Gastrocnemius medialis (tissue), 4 donors: Measurements from ENCODE around the gene LARP1B.
"Not testable (repeated sequence)": the region's sequence is repeated elsewhere in the genome, so short reads cannot be mapped to it uniquely, and the experiment has no call there.

Experiments used
- CTCF ChIP-seq, 5 experiments: fragments of 450-650 bp in 3 of 5; fragments of 200-600 bp in 2 of 5; sonication (generic) in 2 of 5; IDR thresholded peaks in 4 of 5; conservative IDR thresholded peaks in 1 of 5; 1 replicate in 4 of 5; 2 replicates in 1 of 5; pipeline ENCODE4 v1.5.1; 2016 to 2019; ENCODE audit warnings: antibody characterized with exemption in 5 of 5, mild to moderate bottlenecking in 3 of 5, moderate library complexity in 3 of 5
- POLR2A ChIP-seq, 2 donors: fragments of 450-650 bp; IDR thresholded peaks; one replicate each; pipeline ENCODE4 v1.6.1; 2017; ENCODE audit warnings: antibody characterized with exemption in 2 of 2, mild to moderate bottlenecking in 2 of 2, moderate library complexity in 2 of 2

DNA sequence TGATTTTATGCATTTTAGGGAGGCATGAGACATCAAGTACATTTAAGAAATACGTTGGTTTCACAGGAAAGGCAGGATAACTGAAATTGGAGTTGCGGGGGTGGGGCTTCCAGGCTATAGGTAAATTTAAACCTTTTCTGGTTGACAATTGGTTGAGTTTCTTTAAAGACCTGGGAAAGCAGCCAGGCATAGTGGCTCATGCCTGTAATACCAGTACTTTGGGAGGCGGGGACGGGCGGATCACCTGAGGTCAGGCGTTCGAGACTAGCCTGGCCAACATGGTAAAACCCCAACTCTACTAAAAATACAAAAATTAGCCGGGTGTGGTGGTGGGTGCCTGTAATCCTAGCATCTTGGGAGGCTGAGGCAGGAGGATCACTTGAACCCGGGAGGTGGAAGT, 6.2 kb upstream of the LARP1B start:
- not testable (repeated sequence) for TF ChIP-seq CTCF (IDR thresholded peaks at IDR 0.05 in 4 of 5, conservative IDR thresholded peaks at IDR 0.05 in 1 of 5); POLR2A (IDR thresholded peaks at IDR 0.05)
